H9 (cell line): ENCODE measurements around the gene KAT5. TPM values are rescaled to one million over a fixed set of nuclear protein-coding genes. Genes with fewer than 3 reads are reported as not detected.

Experiments used
- DNase-seq: peaks from one replicate; pipeline ENCODE4 v3.0.0-alpha.2; 2017
- H2AFZ ChIP-seq: one replicate; pipeline ENCODE4 v1.6.1; 2013; ENCODE audit warnings: mild to moderate bottlenecking, low read length, control low read depth, moderate library complexity
- H2AK5ac ChIP-seq: 2 replicates; pipeline ENCODE4 v1.6.1; 2013; ENCODE audit warnings: low read length, control low read depth, mixed read lengths; ENCODE audit not compliant: insufficient read length
- H2BK120ac ChIP-seq: one replicate; pipeline ENCODE4 v1.6.1; 2013; ENCODE audit warnings: low read depth, mild to moderate bottlenecking, low read length, control low read depth, inconsistent platforms; ENCODE audit not compliant: poor library complexity, severe bottlenecking
- H2BK12ac ChIP-seq: 2 replicates; pipeline ENCODE4 v1.6.1; 2013; ENCODE audit warnings: low read length, control low read depth, mixed read lengths, low read depth; ENCODE audit not compliant: insufficient read length
- H2BK15ac ChIP-seq: 2 replicates; pipeline ENCODE4 v1.6.1; 2013; ENCODE audit warnings: low read depth, low read length, control low read depth
- H2BK20ac ChIP-seq: one replicate; pipeline ENCODE4 v1.6.1; 2013; ENCODE audit warnings: low read depth, mild to moderate bottlenecking, low read length, control low read depth, inconsistent platforms; ENCODE audit not compliant: poor library complexity, severe bottlenecking
- H2BK5ac ChIP-seq: 2 replicates; pipeline ENCODE4 v1.6.1; 2013; ENCODE audit warnings: low read length, control low read depth, mixed read lengths; ENCODE audit not compliant: insufficient read length
- H3K14ac ChIP-seq: 2 replicates; pipeline ENCODE4 v1.6.1; 2013; ENCODE audit warnings: low read length, control low read depth; ENCODE audit not compliant: insufficient read depth
- H3K18ac ChIP-seq: 2 replicates; pipeline ENCODE4 v1.6.1; 2013; ENCODE audit warnings: low read depth, mild to moderate bottlenecking, mixed read lengths, low read length, control low read depth; ENCODE audit not compliant: insufficient read length
- H3K23ac ChIP-seq: 2 replicates; pipeline ENCODE4 v1.6.1; 2013; ENCODE audit warnings: low read length, control low read depth, mixed read lengths, low read depth; ENCODE audit not compliant: insufficient read length
- H3K23me2 ChIP-seq: 2 replicates; pipeline ENCODE4 v1.6.1; 2013; ENCODE audit warnings: low read depth, mild to moderate bottlenecking, mixed read lengths, low read length, control low read depth; ENCODE audit not compliant: insufficient read length, poor library complexity, severe bottlenecking
- H3K27ac ChIP-seq: 2 replicates; pipeline ENCODE4 v1.5.1; 2013; ENCODE audit warnings: low read length, control low read depth, mixed read lengths, low read depth; ENCODE audit not compliant: insufficient read length
- H3K27me3 ChIP-seq: 2 replicates; pipeline ENCODE4 v1.6.1; 2013; ENCODE audit warnings: low read length, control low read depth, inconsistent platforms; ENCODE audit not compliant: insufficient read depth
- H3K4ac ChIP-seq: 2 replicates; pipeline ENCODE4 v1.6.1; 2013; ENCODE audit warnings: low read depth, mild to moderate bottlenecking, control low read depth, inconsistent platforms, low read length, moderate library complexity
- H3K4me1 ChIP-seq: 2 replicates; pipeline ENCODE4 v1.6.1; 2013; ENCODE audit warnings: low read length, control low read depth, inconsistent platforms; ENCODE audit not compliant: insufficient read depth
- H3K4me2 ChIP-seq: 2 replicates; pipeline ENCODE4 v1.6.1; 2013; ENCODE audit warnings: low read length, control low read depth, mixed read lengths; ENCODE audit not compliant: insufficient read length, insufficient read depth
- H3K56ac ChIP-seq: 2 replicates; pipeline ENCODE4 v1.6.1; 2013; ENCODE audit warnings: low read depth, mild to moderate bottlenecking, mixed read lengths, low read length, control low read depth; ENCODE audit not compliant: insufficient read length
- H3K79me1 ChIP-seq: 2 replicates; pipeline ENCODE4 v1.6.1; 2013; ENCODE audit warnings: low read depth, mild to moderate bottlenecking, moderate library complexity, low read length, control low read depth, inconsistent platforms; ENCODE audit not compliant: insufficient read depth, poor library complexity, severe bottlenecking
- H3K79me2 ChIP-seq: 2 replicates; pipeline ENCODE4 v1.6.1; 2013; ENCODE audit warnings: low read length, control low read depth, inconsistent platforms; ENCODE audit not compliant: insufficient read depth
- H3K9ac ChIP-seq: 2 replicates; pipeline ENCODE4 v1.6.1; 2013; ENCODE audit warnings: low read length, control low read depth, mixed read lengths; ENCODE audit not compliant: insufficient read length; ENCODE audit errors: extremely low read depth
- H3K9me3 ChIP-seq: one replicate; pipeline ENCODE4 v1.6.1; 2013; ENCODE audit warnings: low read depth, low read length, inconsistent platforms; ENCODE audit not compliant: control insufficient read depth
- H3T11ph ChIP-seq: one replicate; pipeline ENCODE4 v1.6.1; 2013; ENCODE audit warnings: mild to moderate bottlenecking, low read length, control low read depth, inconsistent platforms
- H4K20me1 ChIP-seq: one replicate; pipeline ENCODE4 v1.6.1; 2013; ENCODE audit not compliant: control insufficient read depth, insufficient read length, insufficient read depth
- H4K5ac ChIP-seq: 2 replicates; pipeline ENCODE4 v1.6.1; 2013; ENCODE audit warnings: low read depth, mild to moderate bottlenecking, mixed read lengths, low read length, control low read depth; ENCODE audit not compliant: insufficient read length
- H4K8ac ChIP-seq: replicated peaks from 2 replicates; pipeline ENCODE4 v1.6.1; 2013; ENCODE audit warnings: low read length, control low read depth, mixed read lengths, low read depth; ENCODE audit not compliant: insufficient read length
- H4K91ac ChIP-seq: 2 replicates; pipeline ENCODE4 v1.6.1; 2013; ENCODE audit warnings: low read depth, mild to moderate bottlenecking, moderate library complexity, mixed read lengths, low read length, control low read depth; ENCODE audit not compliant: insufficient read length
- H3K27ac Mint-ChIP-seq, 3 experiments: 2 replicates in 2 of 3; 3 replicates in 1 of 3; pipeline ENCODE4 v1.8.0; 2020 to 2021; ENCODE audit warnings: mixed read lengths in 3 of 3, mild to moderate bottlenecking in 1 of 3, moderate library complexity in 1 of 3
- H3K27me3 Mint-ChIP-seq: 2 replicates; pipeline ENCODE4 v1.8.0; 2021; ENCODE audit warnings: low read depth, mild to moderate bottlenecking, moderate library complexity, mixed read lengths
- H3K36me3 Mint-ChIP-seq, 3 experiments: 2 replicates in 2 of 3; 3 replicates in 1 of 3; pipeline ENCODE4 v1.8.0; 2020 to 2021; ENCODE audit warnings: low read depth in 3 of 3, mixed read lengths in 3 of 3; ENCODE audit not compliant: insufficient read depth in 1 of 3
- H3K4me1 Mint-ChIP-seq, 2 experiments: 2 replicates each; pipeline ENCODE4 v1.8.0; 2020; ENCODE audit warnings: mixed read lengths in 2 of 2
- H3K4me3 Mint-ChIP-seq, 2 experiments: 2 replicates in 1 of 2; 3 replicates in 1 of 2; pipeline ENCODE4 v1.8.0; 2020 to 2021; ENCODE audit warnings: mild to moderate bottlenecking in 2 of 2, mixed read lengths in 2 of 2, moderate library complexity in 1 of 2
- H3K9me3 Mint-ChIP-seq, 2 experiments: 2 replicates in 1 of 2; 3 replicates in 1 of 2; pipeline ENCODE4 v1.8.0; 2020; ENCODE audit warnings: mild to moderate bottlenecking in 2 of 2, mixed read lengths in 2 of 2, moderate library complexity in 1 of 2
- CTCF ChIP-seq: fragments of 200-600 bp; sonication (generic); conservative IDR thresholded peaks from 3 replicates; pipeline ENCODE4 v1.8.0; 2021; ENCODE audit warnings: antibody characterized with exemption, mild to moderate bottlenecking
- WGBS: extraction: QIAGEN DNeasy Blood & Tissue Kit; methylation state at CpG from one replicate; pipeline ENCODE4 v1.1.7; 2013; ENCODE audit warnings: missing lambda C conversion rate, low lambda C conversion rate, mixed read lengths; ENCODE audit not compliant: insufficient read length; ENCODE audit errors: extremely low coverage; 5-methylcytosine and 5-hydroxymethylcytosine counted together
- total RNA-seq: library from RNA; stranded (reverse); gene quantifications from 2 replicates; pipeline ENCODE4 v1.2.1, GENCODE V29; 2021

Gene KAT5
- total RNA-seq, 1 experiment from 2014 or later = 56.7 TPM

GRCh38 chr11:65719871-65720210, 7.8 kb downstream of the KAT5 start:
- no peak overlapping the region for H4K91ac ChIP-seq
- no peak overlapping the region for H2BK20ac ChIP-seq
- no peak overlapping the region for H2BK15ac ChIP-seq
- no peaks in the 10 kb centered on the region for H3K4me1 ChIP-seq
- no peak overlapping the region for H3K56ac ChIP-seq
- H3T11ph ChIP-seq = no peak overlapping the region
- H3K4me3 Mint-ChIP-seq = peak overlapping the region; percentile 92 to 93
- no peaks in the 10 kb centered on the region for H3K9me3 ChIP-seq
- H3K27me3 Mint-ChIP-seq = peaks cover 10% of the 10 kb centered on the region
- peak overlapping the region; percentile 74 for H3K4me2 ChIP-seq
- H2BK120ac ChIP-seq = no peak overlapping the region
- H3K9me3 Mint-ChIP-seq = no peaks in the 10 kb centered on the region
- TF ChIP-seq CTCF = no peak
- H2BK12ac ChIP-seq = no peak overlapping the region
- H2AK5ac ChIP-seq = no peak overlapping the region
- no peak overlapping the region for H2AFZ ChIP-seq
- no peak overlapping the region for H3K27ac ChIP-seq
- peak overlapping the region; percentile 76 for H3K9ac ChIP-seq
- no peaks in the 10 kb centered on the region for H3K27me3 ChIP-seq
- H3K4ac ChIP-seq = no peak overlapping the region
- H4K5ac ChIP-seq = no peak overlapping the region
- no peak overlapping the region for H3K23ac ChIP-seq
- H2BK5ac ChIP-seq = no peak overlapping the region
- H3K79me2 ChIP-seq = no peaks in the 10 kb centered on the region
- peaks cover 7 to 10% of the 10 kb centered on the region in 2 experiments; a peak in 3 of 4 replicates for H3K4me1 Mint-ChIP-seq
- H4K8ac ChIP-seq = no peak overlapping the region
- no peaks in the 10 kb centered on the region for H3K79me1 ChIP-seq
- no peaks in the 10 kb centered on the region for H4K20me1 ChIP-seq
- no CpG with 5 or more reads among the region's 17 CpGs for WGBS
- peak overlapping the region in 2 of 3 experiments; percentile 91 to 95; a peak in 3 of 7 replicates for H3K27ac Mint-ChIP-seq
- no peak overlapping the region for H3K14ac ChIP-seq
- H3K18ac ChIP-seq = no peak overlapping the region
- H3K23me2 ChIP-seq = peaks cover 9% of the 10 kb centered on the region
- no peak for DNase-seq
- H3K36me3 Mint-ChIP-seq = peaks cover 29 to 52% (median 43%) of the 10 kb centered on the region in 3 experiments
